ENCODE measurements around the gene ATP5F1E.
A peak's percentile ranks its signal among the peaks of the same experiment; 100 is the strongest.
"Not testable (repeated sequence)": the region's sequence is repeated elsewhere in the genome, so short reads cannot be mapped to it uniquely, and the experiment has no call there.

The ATP5F1E gene

GRCh38 chr20:59042796-59043631 lies 10.9 kb upstream of the ATP5F1E start:
- DNase-seq: peak; percentile 21 to 96 (median 84)

- DNase-seq: peak in 2 of 14 donors; percentile 15 to 51
Measured at GRCh38 chr20:59042151-59042795, 10.1 kb upstream of the ATP5F1E start, which contains the start of gene PRELID3B. Gene PRELID3B (minus strand): TSS chr20:59042786. CDS start chr20:59042730, 56 bp downstream.

- not testable (repeated sequence) for DNase-seq
Measured at GRCh38 chr20:59041487-59041886, 9.4 kb upstream of the ATP5F1E start.

- no peak for DNase-seq
Measured at GRCh38 chr20:59040667-59041066, 8.5 kb upstream of the ATP5F1E start.

GRCh38 chr20:59039233-59039632 lies 7.1 kb upstream of the ATP5F1E start:
- DNase-seq: no peak

- DNase-seq: no peak
Measured at GRCh38 chr20:59037386-59037785, 5.3 kb upstream of the ATP5F1E start.

- DNase-seq: no peak
Measured at GRCh38 chr20:59035381-59035780, 3.2 kb upstream of the ATP5F1E start.

- no peak for DNase-seq
Measured at GRCh38 chr20:59033616-59034165, 1.6 kb upstream of the ATP5F1E start.

GRCh38 chr20:59033093-59033492 lies 958 bp upstream of the ATP5F1E start:
- DNase-seq: no peak

GRCh38 chr20:59032713-59033059 lies 551 bp upstream of the ATP5F1E start:
- DNase-seq: no peak

GRCh38 chr20:59031564-59032022 lies 542 bp downstream of the ATP5F1E start:
- no peak for DNase-seq

GRCh38 chr20:59030911-59031563 lies 1.1 kb downstream of the ATP5F1E start:
- no peak for DNase-seq

- no peak for DNase-seq
Measured at GRCh38 chr20:59028812-59029211, 3.3 kb downstream of the ATP5F1E start.

GRCh38 chr20:59027741-59028320 lies 4.3 kb downstream of the ATP5F1E start:
- no peak for DNase-seq

- no peak for DNase-seq
Measured at GRCh38 chr20:59026904-59027740, 5.0 kb downstream of the ATP5F1E start.

- no peak for DNase-seq
Measured at GRCh38 chr20:59025511-59025910, 6.6 kb downstream of the ATP5F1E start.

- DNase-seq: no peak
Measured at GRCh38 chr20:59025086-59025485, 7.0 kb downstream of the ATP5F1E start.

GRCh38 chr20:59024111-59024530 lies 8.0 kb downstream of the ATP5F1E start:
- DNase-seq: no peak

- DNase-seq: no peak
Measured at GRCh38 chr20:59023616-59024015, 8.5 kb downstream of the ATP5F1E start.

GRCh38 chr20:59022754-59023153 lies 9.4 kb downstream of the ATP5F1E start:
- DNase-seq: no peak

GRCh38 chr20:59020938-59021551 lies 11.1 kb downstream of the ATP5F1E start:
- DNase-seq: no peak
